Smooth muscle cell (in vitro differentiated cells): Measurements from ENCODE around the gene TTC7B. TPM values are rescaled to one million over a fixed set of nuclear protein-coding genes. Genes with fewer than 3 reads are reported as not detected.

Experiments
- DNase-seq: peaks from one replicate; lab custom pipeline; 2025; ENCODE audit not compliant: unreplicated experiment; lab: John Stamatoyannopoulos, UW
- H2AFZ ChIP-seq: fragments of 200-600 bp; sonication (generic); 2 replicates; pipeline ENCODE4 v1.6.0; 2016; ENCODE audit warnings: antibody characterized with exemption, low read depth, mild to moderate bottlenecking
- H3F3A ChIP-seq: fragments of 200-600 bp; sonication (generic); 2 replicates; pipeline ENCODE4 v1.6.0; 2017; ENCODE audit warnings: antibody characterized with exemption, low read depth
- H3K27ac ChIP-seq: fragments of 200-600 bp; sonication (generic); 2 replicates; pipeline ENCODE4 v1.5.1; 2016; ENCODE audit warnings: low read depth, mild to moderate bottlenecking
- H3K27me3 ChIP-seq: fragments of 200-600 bp; sonication (generic); 2 replicates; pipeline ENCODE4 v1.6.1; 2016; ENCODE audit warnings: low read depth, mild to moderate bottlenecking
- H3K36me3 ChIP-seq: fragments of 200-600 bp; sonication (generic); 2 replicates; pipeline ENCODE4 v1.5.1; 2016; ENCODE audit warnings: low read depth
- H3K4me1 ChIP-seq: fragments of 200-600 bp; sonication (generic); 2 replicates; pipeline ENCODE4 v1.5.1; 2016; ENCODE audit warnings: low read depth
- H3K4me2 ChIP-seq: fragments of 200-600 bp; sonication (generic); 2 replicates; pipeline ENCODE4 v1.6.0; 2016; ENCODE audit warnings: mild to moderate bottlenecking
- H3K4me3 ChIP-seq: fragments of 200-600 bp; sonication (generic); 2 replicates; pipeline ENCODE4 v1.5.1; 2016; ENCODE audit warnings: mild to moderate bottlenecking
- H3K79me2 ChIP-seq: fragments of 200-600 bp; sonication (generic); 2 replicates; pipeline ENCODE4 v1.6.0; 2016; ENCODE audit warnings: low read depth, mild to moderate bottlenecking
- H3K9ac ChIP-seq: fragments of 200-600 bp; sonication (generic); 2 replicates; pipeline ENCODE4 v1.6.0; 2016; ENCODE audit warnings: low read depth
- H3K9me3 ChIP-seq: fragments of 200-600 bp; sonication (generic); replicated peaks from 2 replicates; pipeline ENCODE4 v1.5.1; 2016; ENCODE audit warnings: low read depth
- H4K20me1 ChIP-seq: fragments of 200-600 bp; sonication (generic); 2 replicates; pipeline ENCODE4 v1.6.0; 2016; ENCODE audit warnings: low read depth
- WGBS: methylation state at CpG from one replicate; pipeline ENCODE4 v1.1.7; 2016; ENCODE audit warnings: low lambda C conversion rate; 5-methylcytosine and 5-hydroxymethylcytosine counted together
- polyA plus RNA-seq: library from polyadenylated mRNA; unstranded; fragments of >200 nt; fragmentation: Nextera tagmentation; extraction: Ambion mirVana; gene quantifications from 2 replicates; pipeline ENCODE4 v1.2.1, GENCODE V29; 2016
- total RNA-seq: library from RNA; depleted of rRNA; stranded (reverse); fragments of >200 nt; gene quantifications from 2 replicates; pipeline ENCODE4 v1.2.3, GENCODE V29; 2014
- TF ChIP-seq, protein P1 (sequence below): fragments of 200-600 bp; sonication (generic); IDR thresholded peaks from 2 replicates; pipeline ENCODE4 v1.5.1; 2017; ENCODE audit warnings: borderline replicate concordance, mild to moderate bottlenecking, antibody characterized with exemption; ENCODE audit not compliant: insufficient read depth, poor library complexity, severe bottlenecking

TTC7B gene
- total and polyA plus RNA-seq, 2 experiments from 2014 or later, result 22.1 to 54.1 TPM

- peaks cover 3% of the 10 kb centered on the region for H4K20me1 ChIP-seq
- no peak for DNase-seq
- H2AFZ ChIP-seq, result no peak overlapping the region
- H3K9me3 ChIP-seq, result no peaks in the 10 kb centered on the region
- no peak overlapping the region for H3K4me2 ChIP-seq
- H3K4me3 ChIP-seq, result no peak overlapping the region
- H3F3A ChIP-seq, result peaks cover 7% of the 10 kb centered on the region
- H3K36me3 ChIP-seq, result no peaks in the 10 kb centered on the region
- no peaks in the 10 kb centered on the region for H3K27me3 ChIP-seq
- H3K9ac ChIP-seq, result no peak overlapping the region
- no peaks in the 10 kb centered on the region for H3K4me1 ChIP-seq
- no peaks in the 10 kb centered on the region for H3K79me2 ChIP-seq
- TF ChIP-seq, protein P1, sequence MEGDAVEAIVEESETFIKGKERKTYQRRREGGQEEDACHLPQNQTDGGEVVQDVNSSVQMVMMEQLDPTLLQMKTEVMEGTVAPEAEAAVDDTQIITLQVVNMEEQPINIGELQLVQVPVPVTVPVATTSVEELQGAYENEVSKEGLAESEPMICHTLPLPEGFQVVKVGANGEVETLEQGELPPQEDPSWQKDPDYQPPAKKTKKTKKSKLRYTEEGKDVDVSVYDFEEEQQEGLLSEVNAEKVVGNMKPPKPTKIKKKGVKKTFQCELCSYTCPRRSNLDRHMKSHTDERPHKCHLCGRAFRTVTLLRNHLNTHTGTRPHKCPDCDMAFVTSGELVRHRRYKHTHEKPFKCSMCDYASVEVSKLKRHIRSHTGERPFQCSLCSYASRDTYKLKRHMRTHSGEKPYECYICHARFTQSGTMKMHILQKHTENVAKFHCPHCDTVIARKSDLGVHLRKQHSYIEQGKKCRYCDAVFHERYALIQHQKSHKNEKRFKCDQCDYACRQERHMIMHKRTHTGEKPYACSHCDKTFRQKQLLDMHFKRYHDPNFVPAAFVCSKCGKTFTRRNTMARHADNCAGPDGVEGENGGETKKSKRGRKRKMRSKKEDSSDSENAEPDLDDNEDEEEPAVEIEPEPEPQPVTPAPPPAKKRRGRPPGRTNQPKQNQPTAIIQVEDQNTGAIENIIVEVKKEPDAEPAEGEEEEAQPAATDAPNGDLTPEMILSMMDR, result no peak
- WGBS, result 83% methylated on average over 20 of the region's 20 CpGs
- H3K27ac ChIP-seq, result no peak overlapping the region
Measured at GRCh38 chr14:90580377-90581335, 235.6 kb downstream of the TTC7B start.

DNA sequence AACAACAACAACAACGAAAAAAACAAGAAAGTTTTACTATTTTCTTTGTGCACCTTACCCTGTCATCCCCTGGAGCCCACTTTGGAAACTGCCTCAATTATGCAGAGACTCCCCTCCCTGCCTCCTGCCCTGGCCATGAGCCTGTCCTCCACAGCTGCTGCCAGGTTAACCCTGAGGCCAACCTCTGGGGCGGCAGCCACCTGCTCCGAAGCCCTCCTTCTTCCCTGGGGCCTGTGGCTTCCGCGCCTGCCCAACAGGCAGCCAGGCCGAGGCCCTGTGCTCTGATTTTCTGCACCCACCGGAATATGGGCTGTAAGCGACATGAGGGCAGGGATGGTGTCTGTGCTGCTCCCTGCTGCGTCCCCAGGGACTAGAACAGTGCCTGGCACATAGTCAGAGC lies 236.4 kb downstream of the TTC7B start:
- Histone ChIP-seq H3F3A (peaks cover 7% of the 10 kb centered on the region), H3K79me2 (no peaks in the 10 kb centered on the region), H3K27me3 (no peaks in the 10 kb centered on the region), H3K4me1 (no peaks in the 10 kb centered on the region), H3K9me3 (no peaks in the 10 kb centered on the region), H3K9ac (no peak overlapping the region), H4K20me1 (peaks cover 3% of the 10 kb centered on the region), H3K4me2 (no peak overlapping the region), H3K27ac (no peak overlapping the region), H3K4me3 (no peak overlapping the region), H3K36me3 (no peaks in the 10 kb centered on the region), H2AFZ (no peak overlapping the region)
- DNase-seq, result no peak
- TF ChIP-seq, protein P1, result no peak
- WGBS, result 96% methylated on average over 9 of the region's 9 CpGs

- Histone ChIP-seq H3K4me2 (no peak overlapping the region), H3K27ac (no peak overlapping the region), H3K9ac (no peak overlapping the region), H3K4me3 (no peak overlapping the region), H3K9me3 (no peaks in the 10 kb centered on the region), H3K27me3 (no peaks in the 10 kb centered on the region), H3K4me1 (no peaks in the 10 kb centered on the region), H3F3A (peaks cover 7% of the 10 kb centered on the region), H4K20me1 (peaks cover 3% of the 10 kb centered on the region), H2AFZ (no peak overlapping the region), H3K36me3 (no peaks in the 10 kb centered on the region), H3K79me2 (no peaks in the 10 kb centered on the region)
- 96% methylated on average over 8 of the region's 8 CpGs for WGBS
- TF ChIP-seq, protein P1, result no peak
- DNase-seq, result no peak
Measured at GRCh38 chr14:90579088-90579487, 237.1 kb downstream of the TTC7B start.
